RWPE2 (cell line): ENCODE measurements around the gene ACADVL.
A peak's percentile ranks its signal among the peaks of the same experiment; 100 is the strongest.

Experiments used
- ATAC-seq: fragments of 200-7000 bp; cut with Tn5 transposase; 3 replicates; pipeline ENCODE4 v1.9.1; 2021; ENCODE audit warnings: low read depth
- DNase-seq: peaks from one replicate; pipeline ENCODE4 v3.0.0-alpha.2; 2020; ENCODE audit warnings: low spot score
- H3K27ac ChIP-seq: fragments of 450-650 bp; 2 replicates; pipeline ENCODE4 v1.5.1; 2017; ENCODE audit warnings: mild to moderate bottlenecking; ENCODE audit not compliant: poor library complexity, severe bottlenecking
- H3K27me3 ChIP-seq: fragments of 250-450 bp; sonication (Bioruptor Pico); 2 replicates; pipeline ENCODE4 v1.5.1; 2021; ENCODE audit warnings: mild to moderate bottlenecking, moderate library complexity; ENCODE audit not compliant: insufficient read depth, poor library complexity, severe bottlenecking
- H3K36me3 ChIP-seq: fragments of 250-450 bp; sonication (Bioruptor Pico); 2 replicates; pipeline ENCODE4 v1.5.1; 2020; ENCODE audit warnings: low read depth, mild to moderate bottlenecking, moderate library complexity
- H3K4me1 ChIP-seq: fragments of 250-450 bp; sonication (Bioruptor Pico); 2 replicates; pipeline ENCODE4 v1.5.1; 2021; ENCODE audit warnings: mild to moderate bottlenecking, moderate library complexity; ENCODE audit not compliant: insufficient read depth, poor library complexity, severe bottlenecking
- H3K4me3 ChIP-seq: fragments of 250-450 bp; sonication (Bioruptor Pico); 2 replicates; pipeline ENCODE4 v1.5.1; 2021; ENCODE audit warnings: mild to moderate bottlenecking, moderate library complexity; ENCODE audit not compliant: severe bottlenecking
- H3K9me3 ChIP-seq: fragments of 250-450 bp; sonication (Bioruptor Pico); 2 replicates; pipeline ENCODE4 v1.5.1; 2021; ENCODE audit warnings: mild to moderate bottlenecking, moderate library complexity; ENCODE audit not compliant: severe bottlenecking
- TF ChIP-seq, protein P1 (sequence below): fragments of 450-650 bp; IDR thresholded peaks from one replicate; pipeline ENCODE4 v1.5.1; 2017; ENCODE audit warnings: mild to moderate bottlenecking, moderate library complexity; ENCODE audit not compliant: poor library complexity, severe bottlenecking

The ACADVL gene

DNA sequence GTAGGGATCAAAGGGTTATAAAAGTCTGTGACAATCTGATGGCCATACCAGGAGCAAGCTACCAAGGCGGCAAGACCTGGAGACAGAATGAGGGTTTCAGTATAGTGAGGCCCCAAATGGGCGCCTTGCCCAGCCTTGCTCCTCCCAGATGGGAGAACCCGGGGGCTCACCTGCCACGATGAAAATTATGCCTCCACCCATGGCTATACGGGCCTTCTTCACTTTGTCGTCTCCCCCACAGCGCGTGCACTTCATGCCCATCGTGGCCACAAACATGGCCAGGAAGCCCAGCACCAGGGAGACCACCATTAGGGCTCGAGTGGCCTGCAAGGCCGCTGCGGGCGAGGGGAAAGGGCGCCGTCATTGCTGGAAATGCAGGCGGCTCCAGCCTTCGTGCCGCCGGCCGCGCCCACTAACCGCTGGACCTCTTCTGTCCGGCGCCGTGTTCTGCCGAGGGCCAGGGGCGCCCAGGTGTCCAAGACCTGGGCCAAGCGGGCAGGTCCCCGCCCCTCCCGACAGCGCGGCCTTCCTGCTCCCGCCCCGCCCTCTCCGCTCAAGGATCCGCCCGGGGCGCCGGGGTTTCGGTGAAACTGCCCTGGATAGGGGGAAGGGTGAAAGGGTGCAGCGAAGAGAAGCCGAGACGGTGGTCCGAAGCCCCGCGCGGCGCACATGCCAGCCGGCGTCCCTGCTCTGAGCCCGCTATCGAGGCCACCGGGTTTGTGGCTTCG lies 41.1 kb downstream of the ACADVL start:
- Histone ChIP-seq H3K4me3 (peak overlapping the region; percentile 71), H3K27ac (peak overlapping the region; percentile 86), H3K36me3 (peaks cover 53% of the 10 kb centered on the region), H3K27me3 (no peaks in the 10 kb centered on the region), H3K4me1 (peaks cover 23% of the 10 kb centered on the region), H3K9me3 (no peaks in the 10 kb centered on the region)
- TF ChIP-seq, protein P1, sequence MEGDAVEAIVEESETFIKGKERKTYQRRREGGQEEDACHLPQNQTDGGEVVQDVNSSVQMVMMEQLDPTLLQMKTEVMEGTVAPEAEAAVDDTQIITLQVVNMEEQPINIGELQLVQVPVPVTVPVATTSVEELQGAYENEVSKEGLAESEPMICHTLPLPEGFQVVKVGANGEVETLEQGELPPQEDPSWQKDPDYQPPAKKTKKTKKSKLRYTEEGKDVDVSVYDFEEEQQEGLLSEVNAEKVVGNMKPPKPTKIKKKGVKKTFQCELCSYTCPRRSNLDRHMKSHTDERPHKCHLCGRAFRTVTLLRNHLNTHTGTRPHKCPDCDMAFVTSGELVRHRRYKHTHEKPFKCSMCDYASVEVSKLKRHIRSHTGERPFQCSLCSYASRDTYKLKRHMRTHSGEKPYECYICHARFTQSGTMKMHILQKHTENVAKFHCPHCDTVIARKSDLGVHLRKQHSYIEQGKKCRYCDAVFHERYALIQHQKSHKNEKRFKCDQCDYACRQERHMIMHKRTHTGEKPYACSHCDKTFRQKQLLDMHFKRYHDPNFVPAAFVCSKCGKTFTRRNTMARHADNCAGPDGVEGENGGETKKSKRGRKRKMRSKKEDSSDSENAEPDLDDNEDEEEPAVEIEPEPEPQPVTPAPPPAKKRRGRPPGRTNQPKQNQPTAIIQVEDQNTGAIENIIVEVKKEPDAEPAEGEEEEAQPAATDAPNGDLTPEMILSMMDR, result no peak
- DNase-seq, result no peak
- ATAC-seq, result peak; percentile 49

- Histone ChIP-seq H3K4me3 (peak overlapping the region; percentile 71), H3K9me3 (no peaks in the 10 kb centered on the region), H3K4me1 (peaks cover 23% of the 10 kb centered on the region), H3K27ac (peak overlapping the region; percentile 86), H3K36me3 (peaks cover 47% of the 10 kb centered on the region), H3K27me3 (no peaks in the 10 kb centered on the region)
- TF ChIP-seq, protein P1, result no peak
- ATAC-seq (peak; percentile 1; the same call in 1 of the 3 replicates), DNase-seq (no peak)
Measured at GRCh38 chr17:7261379-7262191, 41.8 kb downstream of the ACADVL start.

GRCh38 chr17:7262192-7262934 lies 42.6 kb downstream of the ACADVL start, which contains the start of gene CLDN7:
Gene CLDN7 (minus strand): TSS chr17:7262478. CDS start chr17:7262043, 435 bp downstream.
- TF ChIP-seq, protein P1, result peak; percentile 55
- ATAC-seq (peak; percentile 50), DNase-seq (peak; percentile 96)
- peak within 1 kb of the TSS; percentile 86 for H3K27ac ChIP-seq
- H3K36me3 ChIP-seq, result peaks cover 40% of the 10 kb centered on the region
- peak within 1 kb of the TSS; percentile 71 for H3K4me3 ChIP-seq
- H3K27me3 ChIP-seq, result no peaks in the 10 kb centered on the region
- peaks cover 23% of the 10 kb centered on the region for H3K4me1 ChIP-seq
- no peaks in the 10 kb centered on the region for H3K9me3 ChIP-seq

GRCh38 chr17:7262935-7263800 lies 43.4 kb downstream of the ACADVL start:
- ATAC-seq (peak; percentile 44), DNase-seq (no peak)
- H3K27ac ChIP-seq, result peak overlapping the region; percentile 86
- H3K36me3 ChIP-seq, result peaks cover 32% of the 10 kb centered on the region
- peak overlapping the region; percentile 71 for H3K4me3 ChIP-seq
- TF ChIP-seq, protein P1, result no peak
- H3K4me1 ChIP-seq, result peaks cover 23% of the 10 kb centered on the region
- H3K27me3 ChIP-seq, result no peaks in the 10 kb centered on the region
- no peaks in the 10 kb centered on the region for H3K9me3 ChIP-seq
